ENCODE results near the gene CBX7.
A peak's percentile ranks its signal among the peaks of the same experiment; 100 is the strongest.

Gene CBX7

GRCh38 chr22:39108487-39108886 is 44.0 kb downstream of the CBX7 start:
- no peak overlapping the region for H3K4me3 ChIP-seq (ENCODE audit: low read depth, low read length)
- no peak for TF ChIP-seq CTCF (IDR thresholded peaks at IDR 0.05; ENCODE audit: borderline replicate concordance, insufficient read depth, low read depth, low read length)

DNA sequence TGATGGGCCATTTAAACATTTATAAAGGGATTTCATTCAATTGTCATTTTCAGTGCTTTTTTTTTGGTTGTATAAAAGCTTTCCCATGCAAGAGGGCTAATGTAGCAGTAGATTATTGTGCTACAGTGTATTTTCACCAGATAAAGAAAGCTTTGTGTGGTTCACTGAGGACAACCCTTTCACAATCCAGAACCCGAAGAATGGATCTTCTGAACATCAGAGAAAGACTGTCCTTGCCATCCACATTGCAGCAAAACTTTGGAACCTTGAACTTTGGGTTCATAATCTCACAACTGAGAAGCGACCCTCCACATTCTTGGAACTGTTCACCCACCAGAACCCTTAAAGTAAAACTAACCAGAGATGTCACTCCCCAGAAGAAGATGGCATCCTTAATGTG is 46.2 kb downstream of the CBX7 start:
- no peak overlapping the region for H3K4me3 ChIP-seq (ENCODE audit: low read depth, low read length)
- TF ChIP-seq CTCF (IDR thresholded peaks at IDR 0.05; ENCODE audit: borderline replicate concordance, insufficient read depth, low read depth, low read length) = no peak

- no peak for TF ChIP-seq CTCF (IDR thresholded peaks at IDR 0.05; ENCODE audit: borderline replicate concordance, insufficient read depth, low read depth, low read length)
- no peak overlapping the region for H3K4me3 ChIP-seq (ENCODE audit: low read depth, low read length)
Measured at GRCh38 chr22:39103431-39103830, 49.0 kb downstream of the CBX7 start.

GRCh38 chr22:39101226-39101625 is 51.3 kb downstream of the CBX7 start:
- no peak for TF ChIP-seq CTCF (IDR thresholded peaks at IDR 0.05; ENCODE audit: borderline replicate concordance, insufficient read depth, low read depth, low read length)
- H3K4me3 ChIP-seq (ENCODE audit: low read depth, low read length) = no peak overlapping the region

- H3K4me3 ChIP-seq (ENCODE audit: low read depth, low read length) = no peak overlapping the region
Measured at GRCh38 chr22:39098576-39098975, 53.9 kb downstream of the CBX7 start.

DNA sequence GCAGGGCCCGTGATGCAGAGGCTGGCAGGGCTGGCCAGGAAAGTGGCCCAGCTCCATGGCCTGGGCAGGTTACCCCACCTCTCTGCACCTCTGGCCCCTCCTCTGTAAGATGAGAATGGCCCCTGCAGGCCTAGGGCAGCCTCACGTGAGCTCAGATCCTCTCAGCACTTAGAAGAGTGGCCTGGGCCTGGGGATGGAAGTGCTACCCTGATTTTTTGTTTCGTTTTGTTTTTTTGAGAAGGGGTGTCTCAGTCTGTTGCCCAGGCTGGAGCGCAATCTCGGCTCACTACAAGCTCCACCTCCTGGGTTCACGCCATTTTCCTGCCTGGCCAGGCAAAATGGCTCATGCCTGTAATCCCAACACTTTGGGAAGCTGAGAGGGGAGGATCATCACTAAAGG is 54.5 kb downstream of the CBX7 start:
- peak overlapping the region; percentile 48 for H3K4me3 ChIP-seq (ENCODE audit: low read depth, low read length)
- TF ChIP-seq CTCF (IDR thresholded peaks at IDR 0.05; ENCODE audit: borderline replicate concordance, insufficient read depth, low read depth, low read length) = no peak

More at GRCh38 chr22:39098576-39098975, 53.9 kb downstream of the CBX7 start:
- TF ChIP-seq CTCF (IDR thresholded peaks at IDR 0.05; ENCODE audit: borderline replicate concordance, insufficient read depth, low read depth, low read length) = no peak

- TF ChIP-seq CTCF (IDR thresholded peaks at IDR 0.05; ENCODE audit: borderline replicate concordance, insufficient read depth, low read depth, low read length) = no peak
- H3K4me3 ChIP-seq (ENCODE audit: low read depth, low read length) = peak within 1 kb of the TSS; percentile 48
Measured at GRCh38 chr22:39097098-39098020, 55.1 kb downstream of the CBX7 start, which contains the start of gene APOBEC3H. TSS of gene APOBEC3H (plus strand) at chr22:39097244. CDS start at chr22:39100279, 3,035 bp downstream.

Measured in GM12875 (cell line).